GM19372 (cell line): Measurements from ENCODE around the gene ZP3.
"Not testable (repeated sequence)": the region's sequence is repeated elsewhere in the genome, so short reads cannot be mapped to it uniquely, and the experiment has no call there.

Experiments
- ATAC-seq: cut with Tn5 transposase; IDR thresholded peaks from one replicate; pipeline ENCODE4 v1.9.1; 2021; ENCODE audit warnings: mild to moderate bottlenecking, low read depth, moderate library complexity; ENCODE audit not compliant: unreplicated experiment

Gene ZP3

GRCh38 chr7:76403780-76404494 is 20.8 kb upstream of the ZP3 start:
- ATAC-seq: no peak

GRCh38 chr7:76405738-76406137 is 19.0 kb upstream of the ZP3 start:
- no peak for ATAC-seq

GRCh38 chr7:76407718-76408117 is 17.0 kb upstream of the ZP3 start:
- no peak for ATAC-seq

- no peak for ATAC-seq
Measured at GRCh38 chr7:76408121-76408560, 16.6 kb upstream of the ZP3 start.

DNA sequence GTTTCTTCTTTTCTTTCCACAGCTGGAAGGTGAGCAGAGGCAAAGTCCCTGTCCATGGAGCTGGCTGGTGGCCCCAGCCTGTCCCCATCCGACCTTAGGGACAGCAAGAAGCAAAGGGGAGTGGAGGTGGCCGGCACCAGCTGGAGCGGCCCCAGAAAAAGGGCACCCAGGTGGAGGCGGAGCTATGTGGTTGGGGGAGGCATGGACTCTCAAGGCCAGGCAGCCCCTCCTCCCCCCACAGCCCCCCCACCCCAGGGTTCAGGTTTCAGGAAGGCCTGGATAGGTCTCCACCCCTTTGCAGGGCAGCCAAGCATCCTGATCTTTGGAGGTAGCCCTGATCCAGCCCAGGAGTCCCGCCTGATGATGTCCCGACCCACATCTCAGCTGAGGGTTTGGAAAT is 15.2 kb upstream of the ZP3 start, which contains the start of gene SSC4D:
SSC4D (minus strand) TSS at position 161 of the 400 bp plus-strand sequence. CDS start 5,258 bp downstream, outside the sequence.
- no peak for ATAC-seq

- ATAC-seq: no peak
Measured at GRCh38 chr7:76411626-76412025, 13.1 kb upstream of the ZP3 start.

DNA sequence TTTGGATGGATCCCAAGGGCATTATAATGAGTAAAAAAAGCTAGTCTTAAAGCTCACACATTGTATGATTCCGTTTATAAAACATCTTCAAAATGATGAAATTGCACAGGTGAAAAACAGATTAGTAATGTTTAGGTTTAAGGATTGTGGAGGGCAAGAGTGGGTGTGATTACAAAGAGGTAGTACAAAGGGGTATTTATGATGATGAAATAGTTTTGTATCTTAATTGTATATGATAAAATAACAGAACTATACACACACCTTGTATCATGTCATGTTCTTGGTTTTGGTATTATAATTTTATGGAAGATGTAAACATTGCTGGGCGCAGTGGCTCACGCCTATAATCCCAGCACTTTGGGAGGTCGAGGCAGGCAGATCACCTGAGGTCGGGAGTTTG is 12.5 kb upstream of the ZP3 start:
- ATAC-seq: no peak

GRCh38 chr7:76417654-76418310 is 7.0 kb upstream of the ZP3 start:
- not testable (repeated sequence) for ATAC-seq

DNA sequence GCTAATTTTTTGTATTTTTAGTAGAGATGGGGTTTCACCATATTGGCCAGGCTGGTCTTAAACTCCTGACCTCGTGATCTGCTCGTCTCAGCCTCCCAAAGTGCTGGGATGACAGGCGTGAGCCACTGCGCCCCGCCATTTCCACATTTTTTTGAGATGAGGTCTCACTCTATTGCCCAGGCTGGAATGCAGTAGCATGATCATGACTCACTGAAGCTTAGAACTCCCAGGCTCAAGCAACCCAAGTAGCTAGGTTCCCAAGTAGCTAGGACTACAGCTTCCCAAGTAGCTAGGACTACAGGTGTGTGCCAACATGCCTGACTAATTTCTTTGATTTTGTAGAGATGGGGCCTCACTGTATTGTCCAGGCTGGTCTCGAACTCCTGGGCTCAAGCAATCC is 3.7 kb upstream of the ZP3 start:
- not testable (repeated sequence) for ATAC-seq

DNA sequence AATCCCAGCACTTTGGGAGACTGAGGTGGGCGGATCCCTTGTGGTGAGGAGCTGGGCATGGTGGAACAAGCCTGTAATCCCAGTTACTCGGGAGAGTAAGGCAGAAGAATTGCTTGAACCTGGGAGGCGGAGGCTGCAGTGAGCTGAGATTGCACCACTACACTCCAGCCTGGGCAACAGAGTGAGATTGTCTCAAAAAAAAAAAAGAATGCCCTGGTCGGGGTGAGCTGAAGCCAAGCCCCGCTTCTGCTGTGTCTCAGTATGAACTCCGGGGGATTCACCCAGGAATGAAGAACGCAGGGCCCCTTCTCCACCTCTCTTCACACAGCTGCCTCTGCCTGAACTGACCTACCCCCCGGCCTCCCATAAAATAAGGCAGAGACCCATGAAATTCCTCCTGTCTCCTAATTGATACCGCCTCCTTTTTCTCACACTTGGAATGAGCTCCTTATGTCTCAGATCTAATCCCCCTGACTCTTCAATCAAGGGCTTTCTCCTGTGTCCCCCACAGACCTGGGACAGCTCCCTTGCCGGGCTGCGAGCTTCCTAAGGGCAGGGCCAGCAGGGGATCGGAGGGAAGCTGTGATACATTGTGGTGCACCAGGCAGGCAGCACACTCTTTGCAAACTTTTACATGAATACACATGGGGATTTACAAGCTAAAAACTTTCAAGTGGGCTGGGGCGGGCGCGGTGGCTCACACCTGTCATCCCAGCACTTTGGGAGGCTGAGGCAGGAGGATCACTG is 911 bp upstream of the ZP3 start:
- no peak for ATAC-seq

- ATAC-seq: no peak
Measured at GRCh38 chr7:76425156-76425555, 406 bp downstream of the ZP3 start.

DNA sequence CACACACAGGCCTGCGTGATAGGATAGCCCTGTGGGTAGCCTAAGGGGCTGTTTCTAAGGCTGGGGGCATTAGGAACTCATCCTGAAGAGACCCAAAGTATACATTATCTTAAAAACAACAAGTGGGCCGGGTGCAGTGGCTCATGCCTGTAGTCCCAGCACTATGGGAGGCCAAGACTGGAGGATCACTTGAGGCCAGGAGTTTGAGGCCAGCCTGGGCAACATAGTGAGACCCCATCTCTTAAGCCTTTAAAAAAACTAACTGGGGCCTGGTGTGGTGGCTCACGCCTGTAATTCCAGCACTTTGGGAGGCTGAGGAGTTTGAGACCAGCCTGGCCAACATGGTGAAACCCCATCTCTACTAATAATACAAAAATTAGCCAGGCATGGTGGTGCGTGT is 808 bp downstream of the ZP3 start:
- ATAC-seq: not testable (repeated sequence)

GRCh38 chr7:76426246-76426645 is 1.5 kb downstream of the ZP3 start:
- no peak for ATAC-seq

- no peak for ATAC-seq
Measured at GRCh38 chr7:76427635-76428034, 2.9 kb downstream of the ZP3 start.

- no peak for ATAC-seq
Measured at GRCh38 chr7:76428149-76428823, 3.5 kb downstream of the ZP3 start.

DNA sequence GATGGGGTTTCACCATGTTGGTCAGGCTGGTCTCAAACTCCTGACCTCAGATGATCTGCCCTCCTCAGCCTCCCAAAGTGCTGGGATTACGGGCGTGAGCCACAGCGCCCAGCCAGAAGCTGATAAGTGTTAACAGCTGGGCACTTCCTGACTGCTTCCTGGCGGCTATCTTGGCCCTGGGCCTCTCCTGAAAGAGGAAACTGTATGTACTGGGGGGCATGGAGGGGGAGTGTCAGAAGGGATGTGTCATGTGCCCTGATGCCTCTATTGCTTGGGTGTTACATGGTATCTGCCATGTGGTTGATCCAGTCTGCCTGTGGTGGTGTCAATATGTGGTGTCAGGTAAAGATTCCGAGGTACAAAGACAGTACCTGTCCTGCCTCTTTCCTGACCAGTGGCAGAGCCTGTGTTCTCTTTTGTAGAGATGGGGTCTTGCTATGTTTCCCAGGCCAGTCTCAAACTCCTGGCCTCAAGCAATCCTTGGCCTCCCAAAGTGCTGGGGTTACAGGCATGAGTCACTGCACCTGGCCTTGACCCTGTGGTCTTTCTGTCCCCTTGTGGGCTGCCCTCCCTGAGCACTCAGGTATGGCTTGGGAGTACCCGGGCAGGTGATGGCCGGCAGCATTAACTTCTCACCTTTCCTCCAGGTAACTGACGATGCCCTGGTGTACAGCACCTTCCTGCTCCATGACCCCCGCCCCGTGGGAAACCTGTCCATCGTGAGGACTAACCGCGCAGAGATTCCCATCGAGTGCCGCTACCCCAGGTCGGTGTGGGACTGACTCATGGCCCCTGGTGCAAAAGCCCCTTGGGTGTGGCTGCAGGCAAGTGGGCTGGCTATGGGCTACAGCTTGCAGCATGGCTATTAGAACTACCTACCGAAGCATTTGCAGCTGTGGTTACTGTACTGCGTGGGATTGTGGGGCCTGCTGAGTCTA is 4.4 kb downstream of the ZP3 start:
- ATAC-seq: no peak

GRCh38 chr7:76430211-76430610 is 5.5 kb downstream of the ZP3 start:
- ATAC-seq: no peak

- no peak for ATAC-seq
Measured at GRCh38 chr7:76430836-76431235, 6.1 kb downstream of the ZP3 start.

- peak; percentile 81 for ATAC-seq
Measured at GRCh38 chr7:76437873-76438272, 13.1 kb downstream of the ZP3 start.
